GM20431 (cell line): ENCODE measurements around the gene PRR22.
"Not testable (repeated sequence)": the region's sequence is repeated elsewhere in the genome, so short reads cannot be mapped to it uniquely, and the experiment has no call there.

ENCODE experiments used
- in situ Hi-C: fragments of 300-500 bp; cut with MseI, MboI; formaldehyde crosslinking; loops from one replicate; pipeline ENCODE4 v1.15.0; 2020; ENCODE audit warnings: low sequenced_read_pairs; ENCODE audit not compliant: unreplicated experiment

PRR22 gene

DNA sequence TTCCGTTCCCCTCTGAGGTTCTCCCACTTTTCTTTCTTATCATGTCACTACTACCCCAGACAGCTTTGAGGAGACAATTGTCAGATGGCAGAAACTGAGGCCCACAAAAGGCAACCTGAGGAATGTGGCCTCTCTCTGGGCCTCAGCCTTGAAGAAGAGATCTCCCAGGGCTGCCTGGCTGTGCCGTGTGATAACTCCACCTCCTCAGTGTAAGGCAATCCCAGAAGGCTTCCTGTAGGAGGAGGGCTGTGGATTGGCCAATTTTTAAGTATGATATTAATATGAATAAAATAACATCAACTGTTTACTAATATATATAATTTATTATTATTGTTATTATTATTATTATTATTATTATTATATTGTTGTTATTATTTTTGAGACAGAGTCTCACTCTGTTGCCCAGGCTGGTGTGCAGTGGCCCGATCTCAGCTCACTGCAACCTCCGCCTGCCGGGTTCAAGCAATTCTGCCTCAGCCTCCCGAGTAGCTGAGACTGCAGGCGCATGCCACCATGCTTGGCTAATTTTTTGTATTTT is 10.9 kb upstream of the PRR22 start:
- in situ Hi-C loops, result no loop called here

DNA sequence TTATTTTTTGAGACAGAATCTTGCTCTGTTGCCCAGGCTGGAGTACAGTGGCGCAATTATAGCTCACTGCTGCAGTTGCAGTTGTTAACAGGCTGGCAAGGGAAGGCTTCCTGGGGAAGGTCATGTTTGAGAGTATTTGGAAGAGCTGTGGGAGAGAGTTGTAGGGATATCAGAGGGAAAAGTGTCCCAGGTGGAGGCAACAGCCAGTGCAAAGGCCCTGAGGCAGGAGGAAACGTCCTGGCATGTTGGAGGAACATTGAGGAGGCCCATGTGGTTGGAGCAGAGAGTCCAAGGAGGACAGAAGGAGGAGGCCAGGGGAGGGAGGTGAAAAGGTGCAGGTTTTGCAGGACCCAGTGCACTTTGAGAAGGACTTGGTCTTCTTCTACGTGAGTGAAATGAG is 8.6 kb upstream of the PRR22 start:
- in situ Hi-C loops, result no loop called here

DNA sequence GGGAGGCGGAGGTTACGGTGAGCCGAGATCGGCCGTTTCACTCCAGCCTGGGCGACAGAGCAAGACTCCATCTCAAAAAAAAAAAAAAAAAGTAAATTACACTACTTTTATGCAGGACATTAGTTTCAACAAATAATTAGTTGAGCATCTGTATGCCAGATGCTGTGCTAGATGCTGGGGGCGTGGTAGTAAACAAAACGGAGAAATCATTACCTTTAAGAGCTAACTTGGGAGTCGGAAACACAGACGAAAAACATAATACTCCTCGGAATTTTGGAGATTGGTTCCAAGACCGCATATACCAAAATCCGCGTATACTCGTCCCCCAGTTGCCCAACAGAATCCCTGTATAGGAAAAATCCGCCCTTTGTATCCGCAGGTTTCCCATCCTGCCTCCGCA is 7.7 kb upstream of the PRR22 start:
- in situ Hi-C loops, result no loop called here

DNA sequence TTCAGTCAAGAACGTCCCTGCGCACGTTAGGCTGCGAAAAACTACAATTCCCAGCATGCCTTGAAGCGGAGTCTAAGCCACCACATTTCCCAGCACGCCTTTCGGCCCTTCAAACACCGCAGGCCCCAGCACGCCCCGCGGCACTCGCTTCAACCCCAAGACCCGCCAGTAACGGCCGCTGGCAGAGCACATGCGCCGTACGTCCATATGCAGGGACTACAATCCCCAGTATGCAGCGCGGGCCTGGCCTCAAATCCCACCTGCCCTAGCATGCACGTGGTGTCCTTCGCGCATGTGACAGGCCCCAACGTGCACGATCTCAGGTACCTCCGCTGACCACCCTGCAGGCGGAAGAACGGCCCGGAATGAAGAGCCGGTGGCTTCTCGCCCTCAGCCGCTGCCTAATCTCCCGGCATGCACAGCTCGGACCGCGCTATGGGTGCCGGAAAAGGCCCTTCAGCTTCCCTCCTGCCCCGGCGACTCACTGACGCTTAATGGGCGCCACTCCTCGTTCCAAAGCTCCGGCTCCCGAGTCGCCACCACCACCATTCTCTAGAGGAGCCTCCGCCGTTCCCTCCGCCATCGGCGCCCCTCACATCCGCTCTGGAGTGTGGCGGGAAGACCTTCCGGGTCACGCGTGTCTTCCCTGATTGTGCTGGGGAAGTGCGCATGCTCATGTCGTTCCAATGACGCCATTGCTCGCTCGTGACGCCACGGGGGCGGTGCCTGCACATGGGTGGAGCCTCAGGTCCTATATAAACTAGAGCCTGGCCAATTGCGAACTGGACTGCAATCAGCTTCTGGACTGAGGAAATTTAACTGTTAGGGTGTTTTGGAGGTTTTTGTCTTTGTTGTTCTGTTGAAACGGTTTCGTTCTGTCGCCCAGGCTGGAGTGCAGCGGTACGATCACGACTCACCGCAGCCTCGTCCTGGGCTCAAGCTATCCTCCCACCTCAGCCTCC is 6.3 kb upstream of the PRR22 start, which contains the start of gene DUS3L:
Gene DUS3L (minus strand): TSS at position 605 of the 962 bp plus-strand sequence. CDS start 22 bp downstream, at position 583.
- in situ Hi-C loops, result no loop called here

DNA sequence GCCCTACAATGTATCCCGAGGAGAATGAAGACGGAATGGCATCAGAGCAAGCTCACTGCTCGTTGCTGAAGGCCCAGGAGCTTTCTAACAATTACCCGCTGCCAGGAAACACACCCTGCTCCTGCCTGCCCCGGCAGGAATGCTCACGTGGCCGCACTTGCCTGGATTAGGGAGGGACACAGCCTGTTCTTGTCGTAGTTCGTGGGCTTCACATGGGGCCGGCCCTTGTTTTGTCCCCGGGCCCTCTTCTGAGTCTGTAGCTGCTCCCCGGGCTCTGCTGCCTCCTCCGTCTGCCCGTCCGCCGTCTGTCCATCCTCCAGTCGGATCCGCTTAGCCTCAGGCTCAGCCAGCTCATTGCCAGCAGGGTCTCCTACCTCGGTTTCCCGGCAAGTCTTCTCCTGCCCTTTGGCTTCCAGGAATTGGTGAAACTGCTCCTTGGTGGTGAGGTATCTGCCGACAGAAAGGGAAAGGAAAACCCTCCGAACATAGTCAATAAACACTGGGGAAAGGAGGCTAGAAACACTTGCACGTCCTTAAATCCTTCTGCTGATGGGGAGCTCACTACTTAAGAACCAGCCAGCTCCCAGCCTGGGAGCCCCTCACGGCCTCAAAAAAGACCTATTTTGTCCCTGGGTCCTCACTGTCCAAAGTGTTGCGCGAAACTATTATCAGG is 5.5 kb upstream of the PRR22 start:
- in situ Hi-C loops, result no loop called here

DNA sequence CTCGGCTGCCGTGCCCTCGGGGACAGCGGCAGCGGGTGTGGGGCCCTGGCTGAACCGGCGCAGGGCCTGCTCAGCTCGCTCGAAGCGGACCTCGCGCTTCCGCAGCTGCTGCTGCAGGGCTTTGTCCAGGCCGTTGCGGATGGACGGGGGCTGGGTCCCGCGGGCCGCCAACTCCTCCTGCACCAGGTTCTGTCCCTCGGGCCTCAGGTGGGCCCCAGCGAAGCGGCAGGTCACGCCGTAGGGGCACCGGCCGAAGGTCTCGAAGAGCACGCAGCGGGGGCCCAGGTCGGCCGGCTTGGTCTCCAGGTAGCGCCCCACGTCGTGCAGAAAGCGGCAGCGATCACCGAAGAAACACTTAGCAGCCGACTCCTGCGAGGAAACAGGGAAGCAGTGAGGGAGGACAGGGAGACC is 4.8 kb upstream of the PRR22 start:
- in situ Hi-C loops, result no loop called here

DNA sequence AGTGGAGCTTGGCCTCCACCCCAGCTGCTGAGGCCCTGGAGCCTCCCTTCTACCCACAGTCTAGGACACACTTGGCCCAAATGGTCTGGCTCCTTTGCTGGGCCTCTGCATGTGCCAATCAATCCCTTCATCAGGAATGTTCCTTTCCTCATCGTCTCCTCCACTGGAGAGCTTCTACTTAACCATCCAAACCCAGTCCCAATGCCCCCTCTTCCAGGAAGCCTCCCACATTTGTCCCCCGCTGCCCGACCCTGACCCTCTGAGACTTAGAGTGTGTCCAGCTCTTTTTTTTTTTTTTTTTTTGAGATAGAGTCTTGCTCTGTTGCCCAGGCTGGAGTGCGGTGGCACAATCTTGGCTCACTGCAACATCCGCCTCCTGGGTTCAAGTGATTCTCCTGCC is 3.9 kb upstream of the PRR22 start:
- in situ Hi-C loops, result no loop called here

DNA sequence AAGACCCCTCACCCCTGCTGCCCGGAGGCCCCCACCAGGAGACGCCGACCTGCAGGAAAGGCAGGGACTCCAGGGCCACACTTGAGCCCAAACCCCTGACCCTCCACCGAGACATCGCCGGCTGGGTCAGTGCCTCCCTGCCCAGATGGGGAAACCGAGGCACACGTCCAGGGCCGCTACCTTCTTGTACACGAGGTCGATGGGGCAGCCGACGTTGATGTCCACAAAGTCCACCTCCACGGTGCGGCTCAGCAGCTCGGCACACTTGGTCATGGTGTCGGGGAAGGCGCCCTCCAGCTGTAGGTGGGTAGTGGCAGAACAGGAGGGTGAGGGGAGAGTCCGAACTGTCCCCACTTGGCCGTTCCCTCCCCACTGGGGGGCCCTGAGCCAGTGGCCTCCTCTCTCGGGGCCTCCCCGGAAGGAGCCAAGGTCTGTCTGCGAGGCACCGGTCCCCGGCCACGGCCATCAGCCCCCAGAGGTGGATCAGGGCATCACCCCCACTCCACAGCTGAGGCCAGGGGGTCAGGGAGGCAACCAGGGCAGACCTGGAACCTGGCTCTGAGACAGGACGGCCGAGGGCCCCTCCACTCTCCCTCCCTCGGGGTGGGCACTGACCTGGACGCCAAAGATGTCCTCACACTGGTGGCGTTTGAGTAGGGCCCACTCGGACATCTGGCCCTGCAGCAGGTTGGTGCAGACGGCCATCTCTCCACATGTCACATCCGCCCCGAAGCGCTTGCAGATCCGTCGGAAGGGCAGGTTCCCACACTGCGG is 3.0 kb upstream of the PRR22 start:
- in situ Hi-C loops, result no loop called here

DNA sequence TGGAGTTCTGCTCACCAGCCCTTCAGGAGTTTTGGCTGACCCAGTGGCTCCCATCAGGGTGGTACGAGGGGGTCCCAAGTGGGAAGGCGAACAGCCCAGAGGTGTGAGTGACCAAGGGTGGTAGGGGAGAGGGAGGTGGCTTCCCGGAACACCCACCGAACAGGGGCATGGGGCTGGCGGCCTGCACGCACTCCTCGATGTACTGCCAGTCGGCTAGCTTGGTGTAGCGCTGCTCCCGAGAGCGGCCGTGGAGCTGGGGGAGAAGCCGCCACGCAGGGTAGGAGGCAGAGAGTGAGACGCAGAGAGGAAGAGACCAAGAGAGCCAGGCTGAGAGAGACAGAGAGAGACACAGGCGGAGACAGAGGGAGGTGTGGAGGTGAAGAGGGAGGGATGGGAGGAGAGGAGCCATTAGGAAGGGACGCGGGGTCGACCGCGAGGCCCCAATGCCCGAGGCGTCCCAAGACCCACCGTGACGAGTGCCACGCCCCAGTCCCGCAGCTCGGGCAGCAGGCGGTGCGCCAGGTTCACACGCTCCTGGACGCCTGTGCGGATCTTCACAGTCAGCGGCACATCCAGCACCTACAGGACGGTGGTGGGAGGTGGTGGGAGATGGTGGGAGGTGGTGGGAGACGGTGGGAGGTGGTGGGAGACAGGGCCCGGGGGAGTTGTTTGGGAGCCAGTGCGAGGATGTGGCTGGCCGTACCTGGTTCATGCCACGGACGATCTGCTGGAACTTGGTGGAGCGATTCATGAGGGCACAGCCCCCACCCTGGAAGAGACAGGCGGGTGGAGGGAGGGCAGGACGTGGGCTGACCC is 2.3 kb upstream of the PRR22 start:
- in situ Hi-C loops, result no loop called here

DNA sequence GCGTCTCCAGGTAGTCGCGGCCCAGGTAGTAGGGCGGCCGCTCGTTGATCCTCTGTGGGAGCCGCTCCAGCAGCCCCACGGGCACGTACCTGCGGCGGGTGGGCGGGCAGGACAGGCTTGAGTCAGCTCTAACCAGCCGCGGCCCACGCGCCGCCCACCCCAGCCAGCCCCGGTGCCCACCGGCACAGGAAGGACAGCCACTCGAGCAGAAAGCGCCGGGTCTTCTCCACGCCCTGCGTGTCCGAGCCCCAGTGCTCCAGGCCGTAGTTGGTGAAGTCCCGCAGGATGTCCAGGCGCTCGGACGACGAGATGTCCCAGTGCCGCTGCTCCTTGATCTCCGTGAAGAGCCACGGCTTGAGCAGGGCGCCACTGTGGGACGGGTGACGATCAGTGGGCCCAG is 877 bp upstream of the PRR22 start:
- in situ Hi-C loops, result no loop called here

DNA sequence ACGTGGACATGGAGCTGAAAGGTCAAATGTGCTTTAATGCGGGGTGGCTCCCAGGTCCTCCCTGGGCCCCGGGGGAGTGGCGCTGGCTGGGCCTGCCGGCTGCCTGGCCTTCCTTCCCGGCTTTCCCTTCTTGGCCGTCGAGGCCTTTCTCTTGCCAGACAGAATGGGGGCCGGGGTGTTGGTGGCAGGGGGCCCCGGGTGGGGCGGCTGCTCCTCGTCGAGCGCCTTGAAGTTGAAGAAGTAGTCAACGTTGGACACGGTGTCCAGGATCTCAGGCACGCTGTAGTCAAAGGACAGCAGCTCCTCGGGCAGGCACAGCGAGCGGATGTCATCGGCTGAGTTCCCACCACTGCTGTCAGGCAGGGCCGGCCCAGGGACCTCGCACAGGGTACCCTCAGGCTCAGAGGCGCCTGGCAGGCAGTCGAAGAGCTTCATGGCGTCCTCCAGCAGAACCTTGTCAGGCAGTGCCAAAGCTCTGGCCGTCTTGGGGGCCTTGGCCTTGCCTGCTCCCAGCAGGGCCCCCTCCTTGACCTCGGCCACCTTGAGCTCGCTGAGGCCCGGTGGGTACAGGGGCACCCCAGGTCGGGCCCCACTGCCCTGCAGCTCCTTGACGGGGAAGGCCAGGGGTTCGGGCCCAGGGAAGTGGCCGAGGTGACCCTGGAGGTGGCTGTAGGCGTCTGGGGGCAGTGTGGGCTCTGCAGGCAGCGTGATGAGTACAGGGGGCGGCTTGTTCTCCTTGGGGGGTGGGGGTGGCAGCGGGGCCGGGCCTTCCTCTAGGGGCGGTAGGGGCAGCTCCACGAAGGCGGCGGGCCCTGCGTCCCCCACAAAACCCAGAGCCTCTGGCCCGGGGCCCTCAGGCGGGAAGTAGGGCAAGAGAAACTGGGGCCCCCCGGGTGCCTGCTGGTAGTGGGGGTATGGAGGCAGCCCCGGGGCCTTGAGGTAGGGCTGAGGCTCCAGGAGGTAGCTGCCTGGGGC is 1.3 kb downstream of the PRR22 start:
- in situ Hi-C loops, result no loop called here

DNA sequence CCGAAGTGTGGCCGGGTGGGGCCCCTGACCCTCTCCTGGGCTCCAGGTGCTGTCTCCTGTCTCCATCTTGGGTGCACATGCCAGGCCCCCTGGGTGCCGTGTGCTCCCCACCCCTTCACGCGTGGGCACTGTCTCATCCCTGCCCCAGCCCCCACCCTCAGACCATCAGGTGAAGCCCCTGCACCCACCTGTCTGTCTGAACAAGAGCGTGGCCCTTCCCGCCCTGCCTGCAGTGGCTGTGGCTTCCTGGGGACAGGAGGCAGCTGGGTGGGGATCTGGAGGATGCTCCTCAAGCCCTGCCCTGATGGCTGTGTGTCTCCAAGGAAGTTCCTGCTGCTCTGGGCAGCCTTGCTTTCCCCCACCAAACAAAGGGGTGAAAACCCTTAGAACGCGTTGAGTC is 2.2 kb downstream of the PRR22 start:
- in situ Hi-C loops, result no loop called here

DNA sequence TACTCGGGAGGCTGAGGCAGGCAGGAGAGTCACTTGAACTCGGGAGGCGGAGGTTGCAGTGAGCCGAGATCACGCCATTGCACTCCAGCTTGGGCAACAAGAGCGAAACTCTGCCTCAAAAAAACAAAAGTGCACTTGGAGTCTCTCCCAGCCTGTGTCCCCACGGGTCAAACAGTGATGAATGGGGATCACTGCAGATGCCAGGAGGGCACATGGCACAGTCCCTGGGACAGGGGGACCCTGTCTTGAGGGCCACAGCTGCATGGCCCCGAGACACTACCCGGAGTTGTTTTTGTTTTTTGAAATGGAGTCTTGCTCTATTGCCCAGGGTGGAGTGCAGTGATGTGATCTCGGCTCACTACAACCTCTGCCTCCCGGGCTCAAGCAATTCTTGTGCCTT is 3.6 kb downstream of the PRR22 start:
- in situ Hi-C loops, result not testable (repeated sequence)

DNA sequence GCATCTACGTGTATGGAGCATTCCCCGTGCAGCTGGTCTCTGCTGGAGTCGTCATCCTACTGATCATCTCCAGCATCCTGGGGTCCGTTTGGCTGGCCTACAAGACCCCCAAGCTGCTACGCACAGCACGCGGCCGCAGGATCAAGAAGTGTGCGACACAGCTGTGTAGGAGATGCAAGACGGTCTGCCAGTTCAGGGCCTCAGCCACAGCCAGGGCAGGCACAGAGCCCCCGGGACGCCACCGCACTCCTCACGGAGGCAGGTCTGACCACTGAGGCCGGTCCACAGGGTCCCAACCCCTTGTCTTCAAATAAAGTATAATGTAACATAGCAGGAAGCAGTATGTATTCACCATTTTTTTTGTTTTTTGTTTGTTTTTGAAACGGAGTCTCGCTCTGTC is 6.1 kb downstream of the PRR22 start:
- in situ Hi-C loops, result no loop called here

DNA sequence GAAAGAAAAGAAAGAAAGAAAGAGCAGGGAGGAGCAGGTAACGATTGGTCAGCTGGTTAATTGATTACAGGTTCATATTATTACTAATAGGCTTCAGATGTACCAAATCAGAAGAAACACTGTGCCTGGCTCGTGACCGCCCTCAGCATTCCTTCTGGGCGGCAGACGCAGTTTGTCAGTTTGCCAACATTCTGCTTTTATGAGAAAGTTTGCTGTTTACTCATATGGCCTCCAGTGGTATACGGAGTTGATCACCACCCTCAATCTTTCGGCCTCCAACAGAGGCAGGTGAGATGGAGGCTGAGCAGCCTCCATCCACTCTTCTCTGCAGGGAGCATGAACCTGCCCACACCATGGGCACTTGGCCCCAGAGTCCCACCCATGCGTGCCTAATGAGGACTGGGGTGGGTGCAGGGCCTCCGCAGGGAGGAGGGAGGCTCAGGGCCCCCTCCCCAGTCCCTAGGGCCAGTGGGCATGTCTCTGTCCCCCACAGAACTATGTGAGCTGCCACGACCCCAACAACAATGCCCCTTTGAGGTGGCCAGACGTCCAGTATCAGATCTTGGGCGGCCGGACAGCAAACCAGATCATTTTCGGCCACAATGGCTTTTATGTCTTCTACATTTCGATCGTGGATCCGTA is 8.8 kb downstream of the PRR22 start:
- in situ Hi-C loops, result no loop called here

DNA sequence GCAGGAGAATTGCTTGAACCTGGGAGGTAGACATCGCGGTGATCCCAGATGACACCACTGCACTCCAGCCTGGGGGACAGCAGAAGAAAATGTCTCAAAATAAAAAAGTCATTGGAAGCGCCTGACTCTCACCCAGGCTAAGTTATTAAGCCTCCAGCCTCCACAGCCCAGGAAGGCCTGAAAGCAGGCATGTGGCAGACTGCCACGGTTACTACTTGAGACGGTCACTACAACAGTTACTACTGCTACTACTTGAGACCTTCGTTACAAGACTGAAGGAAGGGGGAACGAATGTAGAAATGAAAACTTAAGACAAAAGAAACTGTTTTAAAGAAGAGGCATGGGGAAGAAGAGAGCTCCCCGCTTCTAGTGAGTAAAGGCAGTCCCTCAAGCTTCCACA is 9.6 kb downstream of the PRR22 start:
- in situ Hi-C loops, result no loop called here

DNA sequence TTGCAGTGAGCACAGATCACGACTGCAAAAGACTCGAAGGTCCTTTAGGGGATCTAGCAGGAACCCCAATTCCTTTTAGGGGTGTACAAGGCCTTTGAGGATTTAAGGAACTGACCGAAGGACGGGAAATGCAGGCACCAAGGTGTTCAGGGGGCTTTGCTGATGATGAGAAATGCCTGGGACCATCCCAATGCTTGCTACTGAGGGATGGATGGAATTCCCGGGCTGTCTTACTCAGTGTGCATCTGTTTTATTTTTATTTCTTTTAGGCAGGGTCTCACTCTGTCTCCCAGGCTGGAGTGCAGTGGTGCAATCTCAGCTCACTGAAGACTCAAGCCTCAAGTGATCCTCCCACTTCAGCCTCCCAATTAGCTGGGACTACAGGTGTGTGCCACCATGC is 11.3 kb downstream of the PRR22 start:
- in situ Hi-C loops, result no loop called here

DNA sequence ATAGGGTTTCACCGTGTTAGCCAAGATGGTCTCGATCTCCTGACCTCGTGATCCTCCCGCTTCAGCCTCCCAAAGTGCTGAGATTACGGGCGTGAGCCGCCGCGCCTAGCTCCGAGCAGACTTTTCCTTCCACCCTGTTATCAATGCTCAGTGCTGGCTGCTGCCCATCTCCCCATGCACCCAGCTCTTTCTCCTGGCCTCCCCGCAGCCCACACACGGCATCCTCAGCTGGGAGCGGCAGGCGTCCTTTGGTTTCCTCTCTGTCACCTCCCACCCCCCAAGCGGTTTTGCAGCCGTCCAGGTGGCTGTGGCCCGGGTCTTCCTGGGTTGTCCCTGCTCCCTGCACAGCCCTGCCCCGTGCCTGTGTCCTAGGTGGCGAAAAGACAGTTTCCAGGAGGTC is 12.1 kb downstream of the PRR22 start:
- in situ Hi-C loops, result no loop called here
